Measurements from ENCODE around the gene COMMD10. TPM values are rescaled to one million over a fixed set of nuclear protein-coding genes. Genes with fewer than 3 reads are reported as not detected.
"Not testable (repeated sequence)": the region's sequence is repeated elsewhere in the genome, so short reads cannot be mapped to it uniquely, and the experiment has no call there.

The COMMD10 gene
- total RNA-seq, 1 donor from 2014 or later, result 33.7 TPM

DNA sequence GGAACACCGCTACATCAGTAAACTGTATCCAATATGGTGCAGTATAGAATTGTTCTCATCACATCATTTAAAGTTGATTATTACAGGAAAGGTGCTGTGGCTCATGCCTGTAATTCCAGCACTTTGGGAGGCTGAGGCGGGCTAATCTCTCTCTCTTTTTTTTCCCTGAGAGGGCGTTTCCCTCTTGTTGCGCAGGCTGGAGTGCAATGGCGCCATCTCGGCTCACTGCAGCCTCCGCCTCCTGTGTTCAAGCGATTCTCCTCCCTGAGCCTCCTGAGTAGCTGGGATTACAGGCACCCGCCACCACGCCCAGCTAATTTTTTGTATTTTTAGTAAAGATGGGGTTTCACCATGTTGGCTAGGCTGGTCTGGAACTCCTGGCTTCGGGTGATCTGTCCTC lies 1.5 kb downstream of the COMMD10 start:
- intact Hi-C loops (cut with DNase I); DNase-seq (ENCODE audit: missing footprints); ATAC-seq: not testable (repeated sequence)

DNA sequence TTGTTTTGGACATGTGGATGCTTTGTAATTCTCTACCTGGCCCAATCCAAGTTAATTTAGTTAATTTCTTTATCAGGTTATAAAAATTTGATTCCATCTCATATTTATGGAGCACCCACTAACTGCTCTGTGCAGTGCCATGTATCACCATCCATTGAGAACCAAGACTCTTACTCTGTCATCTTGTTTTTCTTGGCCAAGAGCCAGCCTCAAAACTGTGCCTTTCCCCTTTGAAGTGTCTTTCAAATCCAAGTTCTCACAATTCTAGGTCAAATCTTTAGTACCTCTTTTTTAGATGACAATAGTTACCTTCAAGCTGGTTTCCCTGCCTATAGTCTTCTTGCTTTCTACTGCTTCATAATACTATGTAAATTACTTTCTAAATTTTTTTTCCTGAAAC lies 3.2 kb downstream of the COMMD10 start:
- intact Hi-C loops (cut with DNase I), result no loop called here
- DNase-seq (ENCODE audit: missing footprints), result no peak
- ATAC-seq, result no peak

DNA sequence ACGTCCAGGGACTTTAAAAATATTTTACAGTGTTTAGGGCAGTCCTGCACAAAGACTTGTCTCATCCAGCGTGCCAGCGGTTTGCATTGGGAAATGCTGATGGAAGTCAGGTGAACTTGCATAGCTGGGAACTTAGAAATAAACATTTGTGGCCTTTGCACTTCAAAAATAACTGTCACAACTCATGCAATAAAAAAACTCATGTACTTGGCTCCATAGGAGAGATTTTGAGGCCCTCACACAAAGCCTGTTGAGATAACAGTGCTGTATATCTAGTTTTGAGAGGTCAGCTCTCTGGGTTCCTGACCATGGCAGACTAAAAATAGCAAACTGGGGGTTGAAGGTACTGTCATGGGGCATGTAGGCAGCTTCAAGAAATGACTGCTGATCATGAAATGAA lies 5.5 kb downstream of the COMMD10 start:
- intact Hi-C loops (cut with DNase I), result no loop called here
- DNase-seq (ENCODE audit: missing footprints) (no peak), ATAC-seq (peak; percentile 91)

DNA sequence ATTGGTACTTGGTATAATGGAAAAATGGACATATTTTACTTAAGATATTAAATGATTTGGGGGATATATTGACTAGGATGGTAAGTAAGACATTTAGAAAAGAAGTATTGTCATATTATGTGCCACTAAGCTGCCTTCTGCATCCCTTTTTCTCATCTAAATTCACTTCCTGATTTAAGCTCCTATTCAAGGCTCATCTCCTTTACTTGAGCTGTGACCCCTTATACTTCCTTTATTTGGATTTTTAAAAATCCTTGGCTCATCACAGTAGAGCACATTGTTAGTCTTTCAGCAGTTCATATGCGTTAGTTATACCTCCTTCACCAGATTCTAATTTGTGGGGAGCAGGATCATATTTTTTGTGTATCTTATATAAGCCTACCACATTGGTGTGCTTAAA lies 6.6 kb downstream of the COMMD10 start:
- DNase-seq (ENCODE audit: missing footprints) (no peak), ATAC-seq (no peak)
- intact Hi-C loops (cut with DNase I), result no loop called here

DNA sequence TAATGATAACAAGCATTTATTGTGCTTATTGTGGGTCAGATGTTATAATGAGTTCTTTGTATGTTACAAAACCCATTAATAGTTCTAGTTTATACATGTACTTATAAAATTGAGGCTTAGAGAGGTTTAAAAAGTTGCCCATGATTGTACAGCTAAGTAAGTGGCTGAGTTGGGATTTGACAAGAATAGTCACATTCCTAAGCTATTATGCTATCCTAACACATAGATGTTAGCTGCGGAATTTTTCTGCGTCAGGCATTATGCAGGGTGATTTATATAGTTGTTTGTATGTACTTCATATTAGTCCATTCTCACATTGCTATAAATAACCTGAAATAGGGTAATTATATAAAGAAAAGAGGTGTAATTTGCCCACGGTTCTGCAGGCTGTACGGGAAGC lies 12.5 kb downstream of the COMMD10 start:
- intact Hi-C loops (cut with DNase I), result no loop called here
- no peak for DNase-seq (ENCODE audit: missing footprints)

DNA sequence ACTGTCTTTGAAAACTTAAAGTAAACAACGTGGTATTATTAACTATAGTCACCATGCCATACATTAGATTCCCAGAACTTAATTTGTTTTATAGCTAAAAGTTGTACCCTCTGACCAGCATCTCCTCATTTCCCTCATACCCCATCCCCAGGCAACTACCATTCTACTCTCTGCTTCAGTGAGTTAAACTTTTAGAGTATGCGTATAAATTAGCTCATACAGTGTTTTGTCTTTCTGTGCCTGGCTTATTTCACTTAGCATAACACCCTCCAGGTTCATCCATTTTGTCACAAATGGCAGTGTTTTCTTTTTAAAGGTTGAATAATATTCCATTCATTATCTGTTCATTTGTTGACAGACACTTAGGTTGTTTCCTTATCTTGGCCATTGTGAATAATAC lies 14.2 kb downstream of the COMMD10 start:
- no peak for DNase-seq (ENCODE audit: missing footprints)
- intact Hi-C loops (cut with DNase I), result no loop called here
- ATAC-seq, result no peak

More for the DNA sequence above, 12.5 kb downstream of the COMMD10 start:
- no peak for ATAC-seq

DNA sequence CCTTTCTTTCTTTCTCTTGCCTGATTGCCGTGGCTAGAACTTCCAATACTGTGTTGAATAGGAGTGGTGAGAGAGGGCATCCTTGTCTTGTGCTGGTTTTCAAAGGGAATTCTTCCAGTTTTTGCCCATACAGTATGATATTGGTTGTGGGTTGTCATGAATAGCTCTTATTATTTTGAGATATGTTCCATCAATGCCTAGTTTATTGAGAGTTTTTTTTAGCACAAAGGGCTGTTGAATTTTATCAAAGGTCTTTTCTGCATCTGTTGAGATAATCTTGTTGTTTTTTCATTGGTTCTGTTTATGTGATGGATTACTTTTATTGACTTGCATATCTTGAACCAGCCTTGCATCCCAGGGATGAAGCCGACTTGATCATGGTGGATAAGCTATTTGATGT lies 20.1 kb downstream of the COMMD10 start:
- intact Hi-C loops (cut with DNase I); DNase-seq (ENCODE audit: missing footprints); ATAC-seq: not testable (repeated sequence)

DNA sequence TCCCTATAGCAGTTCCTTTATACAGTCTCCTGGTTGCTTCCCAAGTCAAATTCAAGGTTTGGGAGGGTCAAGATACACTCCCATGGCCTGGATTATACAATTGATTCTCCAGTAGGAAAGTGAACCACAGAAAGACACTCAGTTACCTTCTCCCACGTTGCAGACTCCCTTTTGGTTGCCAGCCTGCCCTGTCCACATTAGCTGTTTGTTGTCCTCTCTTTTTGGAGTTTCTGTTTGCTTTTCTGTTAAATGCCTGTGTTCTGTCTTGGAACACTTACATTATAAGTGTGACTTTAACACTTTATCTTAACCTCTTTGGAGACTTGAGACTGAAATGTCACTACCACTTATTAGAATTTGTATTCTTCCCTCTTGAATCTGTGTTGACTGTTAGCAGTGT lies 30.3 kb downstream of the COMMD10 start:
- intact Hi-C loops (cut with DNase I), result no loop called here
- ATAC-seq (no peak), DNase-seq (ENCODE audit: missing footprints) (no peak)

DNA sequence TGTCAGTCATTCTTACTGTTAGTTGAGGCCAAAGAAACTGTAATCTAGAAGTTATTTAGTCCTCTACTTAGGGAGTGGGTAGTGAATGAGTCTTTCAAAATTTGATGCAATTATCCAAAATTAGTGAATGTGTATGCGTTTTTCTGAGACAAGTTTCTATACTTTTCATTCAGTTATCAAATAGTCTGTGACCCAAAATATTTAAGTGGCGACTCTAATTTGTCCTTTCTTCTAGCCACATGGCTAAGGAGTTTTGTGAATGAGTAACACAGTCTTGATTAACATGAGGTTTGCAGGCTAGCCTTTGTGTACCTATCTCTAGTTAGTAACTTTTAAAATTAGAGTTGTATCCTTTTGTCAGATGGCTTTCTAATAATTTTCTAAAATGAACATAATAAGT lies 45.6 kb downstream of the COMMD10 start:
- no peak for DNase-seq (ENCODE audit: missing footprints)

DNA sequence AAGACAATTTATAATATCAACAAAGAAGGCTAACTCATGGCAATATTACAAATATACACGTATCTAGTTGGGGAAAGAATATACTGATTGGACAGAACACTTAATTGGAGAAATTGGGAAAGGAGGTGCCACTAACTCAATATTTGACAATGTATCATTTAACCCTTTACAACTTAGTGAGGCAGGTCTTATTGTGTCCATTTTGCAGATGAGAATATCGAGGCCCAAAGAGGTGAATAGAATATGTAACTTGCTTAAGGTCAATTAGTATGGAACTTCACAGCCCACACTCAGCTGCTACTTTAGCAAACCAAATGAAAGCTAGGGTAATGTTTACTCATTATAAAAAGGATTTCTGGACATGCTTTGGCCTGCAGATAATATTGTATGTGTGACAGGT lies 46.2 kb downstream of the COMMD10 start:
- DNase-seq (ENCODE audit: missing footprints), result no peak
- intact Hi-C loops (cut with DNase I), result loop anchor here (10.0 kb wide), 2 partner anchors 444 to 814 kb away; partner anchors contain the start of gene SEMA6A
- ATAC-seq, result no peak

More for the DNA sequence above, 45.6 kb downstream of the COMMD10 start:
- no peak for ATAC-seq
- intact Hi-C loops (cut with DNase I), result loop anchor here (10.0 kb wide), 2 partner anchors 444 to 814 kb away; partner anchors contain the start of gene SEMA6A

DNA sequence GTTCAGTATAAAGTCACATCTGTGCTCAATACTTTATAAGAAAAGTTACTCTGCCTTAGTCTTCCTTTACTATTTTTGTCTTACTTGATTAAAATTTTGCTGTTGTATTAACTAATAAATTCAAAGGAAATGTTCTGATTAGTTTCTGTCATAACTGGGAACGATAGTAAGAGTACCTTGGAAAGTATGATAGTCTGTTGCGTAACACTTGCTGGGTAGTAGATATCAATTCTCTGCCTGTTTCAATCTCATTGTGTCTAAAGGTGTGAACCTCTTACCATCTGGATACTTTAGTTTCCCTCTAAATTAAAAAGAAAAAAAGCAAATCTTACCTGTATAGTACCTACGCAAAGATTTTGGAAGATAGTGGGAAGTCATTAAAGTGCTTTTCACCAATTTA lies 48.5 kb downstream of the COMMD10 start:
- ATAC-seq (no peak), DNase-seq (ENCODE audit: missing footprints) (no peak)
- intact Hi-C loops (cut with DNase I), result loop anchor here (10.0 kb wide), 2 partner anchors 442 to 812 kb away; partner anchors contain the start of gene SEMA6A

DNA sequence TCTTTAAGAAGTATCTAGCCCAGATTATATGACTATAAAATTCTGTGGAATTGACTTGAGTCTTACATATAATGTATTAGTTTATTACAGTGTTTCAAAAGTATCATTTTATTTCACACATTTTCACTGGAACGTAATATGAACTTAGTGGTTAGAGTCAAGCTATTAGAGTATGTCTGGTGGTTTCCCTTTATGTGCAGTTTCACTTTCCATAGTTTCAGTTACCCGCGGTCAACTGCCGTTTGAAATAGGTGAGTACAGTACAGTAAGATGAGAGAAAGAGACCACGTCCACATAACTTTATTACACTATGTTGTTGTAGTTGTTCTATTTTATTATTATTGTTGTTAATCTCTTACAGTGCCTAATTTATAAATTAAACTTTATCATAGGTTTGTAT lies 50.5 kb downstream of the COMMD10 start:
- intact Hi-C loops (cut with DNase I), result loop anchor here (5.0 to 10.0 kb wide), 3 partner anchors 227 to 809 kb away; partner anchors contain the start of gene SEMA6A
- ATAC-seq, result no peak
- no peak for DNase-seq (ENCODE audit: missing footprints)

DNA sequence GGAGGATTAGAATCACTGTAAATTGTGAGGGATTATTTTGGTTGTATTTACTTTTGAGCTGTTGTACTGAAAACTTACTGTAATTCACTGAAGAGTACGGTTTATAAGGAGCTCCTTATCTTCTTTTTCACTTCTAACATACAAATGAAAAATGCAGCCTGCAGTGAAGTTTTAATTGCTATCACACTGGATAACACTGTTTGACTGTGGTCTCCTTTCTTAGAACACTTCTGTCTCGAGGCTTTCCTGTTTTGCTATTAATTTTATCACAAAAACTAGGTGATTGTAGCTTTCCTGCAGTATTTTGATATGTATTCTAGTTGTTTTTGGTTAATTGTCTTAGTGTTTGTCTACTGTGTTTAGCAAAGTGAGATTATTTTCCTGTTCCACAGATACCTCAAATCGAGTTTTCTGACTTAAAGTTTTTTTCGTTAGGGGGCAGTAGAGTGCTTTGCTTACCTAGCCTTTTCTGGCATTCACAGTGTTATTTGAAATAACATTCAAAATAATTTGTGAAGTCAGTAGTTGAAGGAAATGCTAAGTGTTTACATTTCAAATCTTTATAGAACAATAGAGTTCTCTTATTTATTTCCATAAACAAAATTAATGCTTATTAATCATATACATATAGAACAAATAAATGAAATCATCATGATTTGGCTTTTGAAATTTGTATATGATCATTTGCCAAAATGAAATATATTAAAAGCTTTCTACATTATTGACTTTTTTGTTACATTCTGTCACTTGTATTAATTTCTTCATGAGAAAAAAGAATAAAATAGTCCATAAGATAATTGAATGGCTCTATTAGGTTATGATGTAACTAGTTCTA lies 52.9 kb downstream of the COMMD10 start:
- intact Hi-C loops (cut with DNase I), result loop anchor here (5.0 to 10.0 kb wide), 3 partner anchors 225 to 807 kb away; partner anchors contain the start of gene SEMA6A
- ATAC-seq (no peak), DNase-seq (ENCODE audit: missing footprints) (no peak)

DNA sequence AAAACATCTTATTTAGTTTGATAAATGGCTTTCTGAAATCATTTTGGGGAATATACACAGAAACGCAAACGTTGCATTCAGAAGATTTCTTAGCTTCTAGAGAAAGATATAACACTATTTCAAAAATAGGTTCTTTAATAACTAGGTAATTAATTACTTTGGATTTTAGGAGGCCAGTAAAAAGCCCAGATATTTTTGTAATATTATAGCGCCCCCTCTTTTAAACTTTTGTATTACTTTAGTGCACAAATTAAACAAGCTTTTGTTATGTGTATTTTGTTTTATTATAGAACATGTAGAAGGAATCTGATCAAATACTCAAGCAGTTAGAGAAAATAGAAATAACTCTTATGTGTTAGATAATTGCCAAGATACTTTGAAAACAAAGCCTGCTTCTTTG lies 57.7 kb downstream of the COMMD10 start:
- ATAC-seq, result no peak
- intact Hi-C loops (cut with DNase I), result no loop called here
- no peak for DNase-seq (ENCODE audit: missing footprints)

DNA sequence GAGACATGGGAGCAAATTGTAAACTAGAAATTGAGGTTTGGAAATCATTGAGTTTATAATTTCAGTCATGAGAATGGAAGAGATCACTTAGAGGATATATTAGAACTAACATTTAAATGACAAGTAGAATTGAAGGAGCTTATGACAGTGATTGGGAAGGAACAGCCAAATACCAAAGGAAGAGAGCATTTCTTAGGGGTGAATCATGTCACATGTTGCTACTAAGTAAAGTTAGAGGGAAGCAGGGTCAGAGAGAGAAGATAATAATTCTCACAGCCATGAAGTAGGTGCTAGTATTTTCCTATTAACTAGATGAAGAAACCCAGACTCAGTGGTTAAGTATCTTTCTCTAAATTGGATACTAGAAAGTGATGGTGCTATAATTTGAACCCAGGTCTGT lies 59.3 kb downstream of the COMMD10 start:
- DNase-seq (ENCODE audit: missing footprints) (no peak), ATAC-seq (no peak)
- intact Hi-C loops (cut with DNase I), result no loop called here

DNA sequence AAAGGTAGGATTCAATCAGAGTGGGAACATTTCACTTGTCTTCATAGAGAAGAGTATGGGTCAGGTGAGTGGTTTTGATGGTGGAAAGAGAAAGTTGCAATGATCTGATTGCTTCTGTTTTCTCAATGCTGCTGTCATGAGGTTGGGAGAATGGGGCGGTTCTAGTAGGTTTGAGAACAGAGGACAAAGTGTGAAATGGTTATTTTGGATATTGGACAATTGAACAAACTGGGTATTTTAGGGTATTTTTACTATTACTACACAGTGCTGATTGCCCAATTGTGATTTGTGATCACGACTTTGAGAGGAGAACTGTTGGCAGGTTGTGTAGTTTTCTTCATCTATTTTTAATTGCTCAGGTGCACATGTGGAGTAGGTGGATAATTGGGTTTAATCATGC lies 60.2 kb downstream of the COMMD10 start:
- ATAC-seq, result no peak
- DNase-seq (ENCODE audit: missing footprints), result no peak
- intact Hi-C loops (cut with DNase I), result no loop called here

DNA sequence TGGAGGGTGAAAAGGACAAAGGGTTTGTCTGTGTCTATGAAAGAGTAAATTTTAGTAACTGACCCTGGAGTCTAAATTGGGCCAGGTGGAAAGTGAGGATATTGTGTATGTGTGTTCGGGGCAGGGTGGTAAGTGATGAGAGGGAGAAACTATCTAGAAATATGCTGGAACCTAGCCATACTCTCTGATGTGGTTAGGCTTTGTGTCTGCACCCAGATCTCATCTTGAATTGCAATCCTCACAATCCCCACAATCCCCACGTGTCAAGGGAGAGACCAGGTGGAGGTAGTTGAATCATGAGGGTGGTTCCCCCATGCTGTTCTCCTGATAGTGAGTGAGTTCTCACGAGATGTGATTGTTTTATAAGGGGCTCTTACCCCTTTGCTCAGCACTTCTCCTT lies 60.6 kb downstream of the COMMD10 start:
- ATAC-seq (no peak), DNase-seq (ENCODE audit: missing footprints) (no peak)
- intact Hi-C loops (cut with DNase I), result no loop called here

DNA sequence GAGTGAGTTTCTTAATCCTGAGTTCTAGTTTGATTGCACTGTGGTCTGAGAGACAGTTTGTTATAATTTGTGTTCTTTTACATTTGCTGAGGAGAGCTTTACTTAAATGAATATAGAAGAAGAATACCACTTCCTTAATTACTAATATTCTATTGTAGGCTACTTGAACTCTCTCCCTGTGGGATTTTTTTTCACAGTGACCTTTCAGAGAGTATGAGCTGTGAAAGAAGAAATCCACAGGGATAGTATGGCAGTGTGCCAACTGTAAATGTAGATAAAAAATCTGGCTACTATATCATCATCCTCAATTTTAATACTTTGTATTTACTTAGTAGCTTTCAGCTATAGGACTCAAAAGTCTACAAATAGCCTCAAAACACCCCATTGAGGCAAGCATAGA lies 67.3 kb downstream of the COMMD10 start:
- DNase-seq (ENCODE audit: missing footprints) (no peak), ATAC-seq (no peak)
- intact Hi-C loops (cut with DNase I), result no loop called here

DNA sequence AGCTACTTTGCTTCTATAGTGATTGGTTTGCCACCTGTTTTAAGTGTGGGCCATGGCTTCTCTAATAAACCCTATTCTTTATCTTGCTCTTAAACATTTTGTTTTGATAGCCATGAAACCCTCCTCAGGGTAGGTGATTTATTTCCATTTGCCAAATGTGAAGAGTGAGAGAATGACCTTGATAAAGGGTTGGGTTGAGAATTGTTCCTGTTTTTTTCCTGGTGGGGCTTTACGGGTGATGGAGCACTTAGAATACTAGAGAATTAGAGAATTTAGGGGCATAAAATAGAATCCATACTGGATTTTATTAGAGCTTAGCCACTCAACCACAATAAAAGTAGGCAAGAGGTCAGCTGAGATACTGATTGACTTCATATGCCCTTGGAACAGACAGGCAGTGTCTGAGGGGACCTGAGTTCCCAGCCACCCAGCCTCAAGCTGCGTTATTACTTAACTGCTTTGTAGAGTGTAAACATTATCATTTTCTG lies 68.9 kb downstream of the COMMD10 start:
- intact Hi-C loops (cut with DNase I), result no loop called here
- DNase-seq (ENCODE audit: missing footprints) (no peak), ATAC-seq (no peak)

DNA sequence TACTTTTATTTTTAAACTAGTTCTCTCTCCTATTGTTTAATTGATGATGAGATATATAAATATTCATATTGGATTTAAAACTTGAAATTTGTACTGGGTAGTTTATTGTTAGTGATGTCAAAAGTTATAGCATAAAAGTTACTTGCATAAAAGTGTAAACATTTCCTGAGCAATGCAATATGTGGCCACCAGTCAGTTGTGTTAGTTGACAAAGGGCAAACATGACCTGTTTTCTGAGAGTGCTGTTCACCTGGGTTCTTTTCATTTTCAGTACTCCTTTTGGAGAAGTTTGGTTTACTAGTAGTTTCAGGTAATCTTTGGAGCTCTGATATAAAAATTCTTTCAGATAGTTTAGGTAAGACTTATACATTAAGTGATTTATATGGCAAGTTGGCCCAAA lies 69.4 kb downstream of the COMMD10 start:
- intact Hi-C loops (cut with DNase I), result no loop called here
- no peak for ATAC-seq
- DNase-seq (ENCODE audit: missing footprints), result no peak
